ENCODE results near the gene CUBN.
A peak's percentile ranks its signal among the peaks of the same experiment; 100 is the strongest.

Gene CUBN

GRCh38 chr10:17001961-17002749 is 127.5 kb downstream of the CUBN start:
- DNase-seq (ENCODE audit: low spot score): peak; percentile 87
- TF ChIP-seq CTCF (IDR thresholded peaks at IDR 0.05): no peak
- Histone ChIP-seq H3K27ac (peak overlapping the region; percentile 70 to 92), H3K4me3 (peak overlapping the region; percentile 29)

- Histone ChIP-seq H3K4me3 (no peak overlapping the region), H3K27ac (peak overlapping the region; percentile 70 to 92)
- DNase-seq (ENCODE audit: low spot score): no peak
- TF ChIP-seq CTCF (IDR thresholded peaks at IDR 0.05): no peak
These were observed 128.3 kb downstream of the CUBN start for GRCh38 chr10:17001297-17001744.

GRCh38 chr10:16999665-17000451 is 129.8 kb downstream of the CUBN start:
- no peak for DNase-seq (ENCODE audit: low spot score)
- no peak for TF ChIP-seq CTCF (IDR thresholded peaks at IDR 0.05)
- Histone ChIP-seq H3K4me3 (peak overlapping the region; percentile 6), H3K27ac (peak overlapping the region; percentile 70 to 92)

- peak overlapping the region; percentile 31 to 76 for H3K27ac ChIP-seq
- no peak for DNase-seq (ENCODE audit: low spot score)
- no peak for TF ChIP-seq CTCF (IDR thresholded peaks at IDR 0.05)
- peak overlapping the region; percentile 42 for H3K4me3 ChIP-seq
These were observed 133.1 kb downstream of the CUBN start for GRCh38 chr10:16996530-16996964.

- DNase-seq (ENCODE audit: low spot score): no peak
- peak overlapping the region; percentile 13 for H3K4me3 ChIP-seq
- no peak for TF ChIP-seq CTCF (IDR thresholded peaks at IDR 0.05)
These were observed 133.6 kb downstream of the CUBN start for GRCh38 chr10:16995867-16996529.

GRCh38 chr10:16993186-16993585 is 136.4 kb downstream of the CUBN start:
- TF ChIP-seq CTCF (IDR thresholded peaks at IDR 0.05): no peak
- no peak for DNase-seq (ENCODE audit: low spot score)
- peak overlapping the region in 1 of 2 donors; percentile 66 for H3K27ac ChIP-seq
- H3K4me3 ChIP-seq: peak overlapping the region; percentile 55

More at GRCh38 chr10:16995867-16996529, 133.6 kb downstream of the CUBN start:
- H3K27ac ChIP-seq: peak overlapping the region; percentile 31 to 76

All from coronary artery (tissue), 2 donors.